K562 (cell line): ENCODE measurements around the gene ANKRD34A. TPM values are rescaled to one million over a fixed set of nuclear protein-coding genes. Genes with fewer than 3 reads are reported as not detected.

Experiments
- CEBPB ChIP-seq: fragments of 450-650 bp; IDR thresholded peaks from 2 replicates; pipeline ENCODE4 v1.6.1; 2016; ENCODE audit warnings: missing genetic modification characterization, missing compliant biosample characterization
- CREM ChIP-seq: IDR thresholded peaks from 2 replicates; pipeline ENCODE4 v1.6.1; 2014; ENCODE audit warnings: antibody characterized with exemption, low read depth
- EGR1 ChIP-seq: fragments of 450-650 bp; conservative IDR thresholded peaks from 2 replicates; pipeline ENCODE4 v1.6.1; 2017; ENCODE audit warnings: mild to moderate bottlenecking
- EP400 ChIP-seq: fragments of 450-650 bp; IDR thresholded peaks from 2 replicates; pipeline ENCODE4 v1.6.1; 2017; ENCODE audit warnings: antibody characterized with exemption, mild to moderate bottlenecking, moderate library complexity
- FOXJ2 ChIP-seq: fragments of 200-800 bp; sonication (Bioruptor generic); IDR thresholded peaks from 2 replicates; pipeline ENCODE4 v1.6.1; 2016; ENCODE audit warnings: missing genetic modification characterization, missing compliant biosample characterization
- FOXP1 ChIP-seq: sonication (generic); formaldehyde crosslinking; IDR thresholded peaks from 2 replicates; pipeline ENCODE4 v1.8.0; 2022; ENCODE audit warnings: mild to moderate bottlenecking, missing genetic modification reagents
- MAZ ChIP-seq, 2 experiments: fragments of 450-650 bp in 1 of 2; sonication (generic) in 1 of 2; formaldehyde crosslinking; IDR thresholded peaks in 1 of 2; conservative IDR thresholded peaks in 1 of 2; 2 replicates each; pipeline versions ENCODE4 v1.4.0 to v1.5.0; 2020; ENCODE audit warnings: mild to moderate bottlenecking in 1 of 2, missing genetic modification reagents in 1 of 2
- MTA1 ChIP-seq: fragments of 450-650 bp; IDR thresholded peaks from 2 replicates; pipeline ENCODE4 v1.6.1; 2017; ENCODE audit warnings: borderline replicate concordance
- MYC ChIP-seq, 2 experiments: fragments of 250-450 bp in 1 of 2; sonication (Bioruptor Pico) in 1 of 2; IDR thresholded peaks; 2 replicates each; pipeline versions ENCODE4 v1.5.1 to v1.6.1; 2012 to 2021; ENCODE audit warnings: low read depth in 2 of 2, borderline replicate concordance in 1 of 2, improper control_type of control experiment in 1 of 2, low read length in 1 of 2, mild to moderate bottlenecking in 1 of 2, moderate library complexity in 1 of 2
- PHTF2 ChIP-seq: fragments of 250-450 bp; sonication (Bioruptor Pico); IDR thresholded peaks from 2 replicates; pipeline ENCODE4 v1.5.0; 2021; ENCODE audit warnings: mild to moderate bottlenecking
- SIRT6 ChIP-seq: IDR thresholded peaks from one replicate; pipeline ENCODE4 v1.6.1; 2012; ENCODE audit warnings: low read depth, mild to moderate bottlenecking, control low read depth, inconsistent platforms, low read length, moderate library complexity
- SNIP1 ChIP-seq: fragments of 450-650 bp; IDR thresholded peaks from 2 replicates; pipeline ENCODE4 v1.7.1; 2017; ENCODE audit warnings: low read depth, mild to moderate bottlenecking
- ZNF551 ChIP-seq: fragments of 250-450 bp; sonication (Bioruptor Pico); IDR thresholded peaks from 2 replicates; pipeline ENCODE4 v1.5.0; 2021; ENCODE audit warnings: mild to moderate bottlenecking, moderate library complexity
- polyA plus RNA-seq, 8 experiments: library from polyadenylated mRNA; depleted of rRNA in 4 of 8; stranded (reverse) in 5 of 8; unstranded in 3 of 8; fragments of >200 nt; fragmentation: Nextera tagmentation in 2 of 8; fragmentation: Illumina TruSeq in 1 of 8; extraction: Ambion mirVana in 2 of 8; extraction: Trizol in 1 of 8; gene quantifications; 2 replicates each; pipeline versions ENCODE4 v1.2.1 to v1.2.3, GENCODE V29; 2011 to 2014; ENCODE audit warnings: inconsistent platforms in 1 of 8, missing spikeins in 1 of 8
- total RNA-seq, 7 experiments: library from RNA; depleted of rRNA in 6 of 7; stranded (reverse); fragments of >200 nt in 6 of 7; fragmentation: Illumina TruSeq in 2 of 7; extraction: Trizol in 2 of 7; gene quantifications; 2 replicates each; pipeline versions ENCODE4 v1.2.1 to v1.2.3, GENCODE V29; 2011 to 2021; ENCODE audit warnings: low replicate concordance in 1 of 7
- TF ChIP-seq, protein P1 (sequence below): fragments of 450-650 bp; IDR thresholded peaks from 2 replicates; pipeline ENCODE4 v1.6.1; 2016; ENCODE audit warnings: missing biosample characterization, missing genetic modification characterization
- TF ChIP-seq, protein P2 (sequence below): sonication (generic); formaldehyde crosslinking; IDR thresholded peaks from 2 replicates; pipeline ENCODE4 v1.4.0; 2020; ENCODE audit warnings: mild to moderate bottlenecking, missing genetic modification reagents
- TF ChIP-seq, protein P3 (sequence below): fragments of 450-650 bp; formaldehyde crosslinking; conservative IDR thresholded peaks from 2 replicates; pipeline ENCODE4 v1.4.0; 2022; ENCODE audit warnings: mild to moderate bottlenecking, missing genetic modification characterization
- TF ChIP-seq, protein P4 (sequence below): fragments of 450-650 bp; formaldehyde crosslinking; IDR thresholded peaks from 2 replicates; pipeline ENCODE4 v1.4.0; 2020; ENCODE audit warnings: mild to moderate bottlenecking, mixed read lengths
- TF ChIP-seq, protein P5 (sequence below): fragments of 250-450 bp; sonication (Bioruptor Pico); IDR thresholded peaks from 2 replicates; pipeline ENCODE4 v1.8.0; 2021; ENCODE audit warnings: borderline replicate concordance, mild to moderate bottlenecking, moderate library complexity; ENCODE audit not compliant: poor library complexity, severe bottlenecking

ANKRD34A gene
- total and polyA plus RNA-seq, 9 of the 15 experiments (the other 6 are each of a cell fraction or from before 2014, with no cell fraction given), result 0.06 to 1.6 (median 0.43) TPM

DNA sequence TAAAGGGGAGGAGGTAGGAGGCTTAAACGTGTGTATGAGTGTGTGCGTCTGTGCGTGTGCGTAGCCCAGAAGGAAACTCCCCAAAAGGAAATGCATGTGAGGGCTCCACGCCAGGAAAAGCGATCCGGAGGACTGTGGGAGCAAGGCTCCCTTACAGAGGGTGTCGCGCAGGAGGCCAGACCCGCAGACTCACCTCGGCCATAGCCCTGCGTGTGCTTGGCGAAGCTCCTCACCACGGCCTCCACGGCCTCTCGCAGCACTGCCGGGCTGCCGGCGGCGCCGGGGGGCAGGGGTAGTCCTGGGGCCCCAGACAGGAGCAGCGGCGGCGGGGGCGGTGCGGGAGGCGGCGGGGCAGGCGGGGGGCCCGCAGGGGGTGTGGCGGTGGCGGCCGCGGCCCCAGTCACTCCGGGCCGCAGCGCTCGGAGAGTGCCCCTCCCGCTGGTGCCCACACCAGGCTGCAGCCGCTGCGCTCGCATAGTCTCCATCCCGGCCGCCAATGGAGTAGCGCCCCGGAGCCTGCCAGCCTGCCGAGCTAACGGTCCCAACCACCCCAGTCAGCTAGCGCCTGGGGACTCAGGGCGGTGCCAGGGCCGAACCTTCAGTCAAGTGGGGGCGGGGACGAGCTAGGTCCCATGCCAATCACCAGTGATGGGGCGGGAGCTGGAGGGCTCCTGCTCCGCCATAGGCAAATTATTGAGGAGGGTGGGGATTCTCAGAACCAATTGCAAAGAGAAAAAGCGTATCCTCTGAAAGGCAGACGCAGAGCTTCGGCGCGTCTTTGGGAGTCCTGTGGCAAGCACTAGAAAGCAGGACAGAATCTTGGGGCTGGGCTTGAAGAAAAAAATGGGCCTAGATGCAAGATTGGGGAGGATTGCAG is 6.7 kb downstream of the ANKRD34A start, which contains the start of gene LIX1L (continued):
- TF ChIP-seq, protein P1, sequence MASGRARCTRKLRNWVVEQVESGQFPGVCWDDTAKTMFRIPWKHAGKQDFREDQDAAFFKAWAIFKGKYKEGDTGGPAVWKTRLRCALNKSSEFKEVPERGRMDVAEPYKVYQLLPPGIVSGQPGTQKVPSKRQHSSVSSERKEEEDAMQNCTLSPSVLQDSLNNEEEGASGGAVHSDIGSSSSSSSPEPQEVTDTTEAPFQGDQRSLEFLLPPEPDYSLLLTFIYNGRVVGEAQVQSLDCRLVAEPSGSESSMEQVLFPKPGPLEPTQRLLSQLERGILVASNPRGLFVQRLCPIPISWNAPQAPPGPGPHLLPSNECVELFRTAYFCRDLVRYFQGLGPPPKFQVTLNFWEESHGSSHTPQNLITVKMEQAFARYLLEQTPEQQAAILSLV (tag), result no peak
- TF ChIP-seq EP400, result peak; percentile 36; the same call in 1 of the 2 replicates
- TF ChIP-seq, protein P2, sequence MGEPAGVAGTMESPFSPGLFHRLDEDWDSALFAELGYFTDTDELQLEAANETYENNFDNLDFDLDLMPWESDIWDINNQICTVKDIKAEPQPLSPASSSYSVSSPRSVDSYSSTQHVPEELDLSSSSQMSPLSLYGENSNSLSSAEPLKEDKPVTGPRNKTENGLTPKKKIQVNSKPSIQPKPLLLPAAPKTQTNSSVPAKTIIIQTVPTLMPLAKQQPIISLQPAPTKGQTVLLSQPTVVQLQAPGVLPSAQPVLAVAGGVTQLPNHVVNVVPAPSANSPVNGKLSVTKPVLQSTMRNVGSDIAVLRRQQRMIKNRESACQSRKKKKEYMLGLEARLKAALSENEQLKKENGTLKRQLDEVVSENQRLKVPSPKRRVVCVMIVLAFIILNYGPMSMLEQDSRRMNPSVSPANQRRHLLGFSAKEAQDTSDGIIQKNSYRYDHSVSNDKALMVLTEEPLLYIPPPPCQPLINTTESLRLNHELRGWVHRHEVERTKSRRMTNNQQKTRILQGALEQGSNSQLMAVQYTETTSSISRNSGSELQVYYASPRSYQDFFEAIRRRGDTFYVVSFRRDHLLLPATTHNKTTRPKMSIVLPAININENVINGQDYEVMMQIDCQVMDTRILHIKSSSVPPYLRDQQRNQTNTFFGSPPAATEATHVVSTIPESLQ (CRISPR knock-in tag), result no peak
- peak; percentile 55; the same call in 1 of the 2 replicates for TF ChIP-seq CREM
- TF ChIP-seq CEBPB (tag), result no peak
- TF ChIP-seq MYC (IDR thresholded peaks at IDR 0.05; ENCODE audit: low read depth, low read length), result peak; percentile 38
- TF ChIP-seq MYC (CRISPR knock-in tag; IDR thresholded peaks at IDR 0.05; ENCODE audit: borderline replicate concordance, low read depth), result no peak
- TF ChIP-seq MTA1, result peak; percentile 25; the same call in 1 of the 2 replicates
- TF ChIP-seq, protein P3, sequence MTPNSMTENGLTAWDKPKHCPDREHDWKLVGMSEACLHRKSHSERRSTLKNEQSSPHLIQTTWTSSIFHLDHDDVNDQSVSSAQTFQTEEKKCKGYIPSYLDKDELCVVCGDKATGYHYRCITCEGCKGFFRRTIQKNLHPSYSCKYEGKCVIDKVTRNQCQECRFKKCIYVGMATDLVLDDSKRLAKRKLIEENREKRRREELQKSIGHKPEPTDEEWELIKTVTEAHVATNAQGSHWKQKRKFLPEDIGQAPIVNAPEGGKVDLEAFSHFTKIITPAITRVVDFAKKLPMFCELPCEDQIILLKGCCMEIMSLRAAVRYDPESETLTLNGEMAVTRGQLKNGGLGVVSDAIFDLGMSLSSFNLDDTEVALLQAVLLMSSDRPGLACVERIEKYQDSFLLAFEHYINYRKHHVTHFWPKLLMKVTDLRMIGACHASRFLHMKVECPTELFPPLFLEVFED (CRISPR knock-in tag), result no peak
- TF ChIP-seq FOXP1, result no peak
- no peak for TF ChIP-seq SIRT6
- TF ChIP-seq MAZ (CRISPR knock-in tag; conservative IDR thresholded peaks at IDR 0.05 in 1 of 2, IDR thresholded peaks at IDR 0.05 in 1 of 2), result peak; percentile 73 to 80; a peak in 2 of 4 replicates
- TF ChIP-seq SNIP1, result no peak
- no peak for TF ChIP-seq ZNF551 (CRISPR knock-in tag)
- TF ChIP-seq EGR1, result peak; percentile 23; the same call in 1 of the 2 replicates
- TF ChIP-seq, protein P4, sequence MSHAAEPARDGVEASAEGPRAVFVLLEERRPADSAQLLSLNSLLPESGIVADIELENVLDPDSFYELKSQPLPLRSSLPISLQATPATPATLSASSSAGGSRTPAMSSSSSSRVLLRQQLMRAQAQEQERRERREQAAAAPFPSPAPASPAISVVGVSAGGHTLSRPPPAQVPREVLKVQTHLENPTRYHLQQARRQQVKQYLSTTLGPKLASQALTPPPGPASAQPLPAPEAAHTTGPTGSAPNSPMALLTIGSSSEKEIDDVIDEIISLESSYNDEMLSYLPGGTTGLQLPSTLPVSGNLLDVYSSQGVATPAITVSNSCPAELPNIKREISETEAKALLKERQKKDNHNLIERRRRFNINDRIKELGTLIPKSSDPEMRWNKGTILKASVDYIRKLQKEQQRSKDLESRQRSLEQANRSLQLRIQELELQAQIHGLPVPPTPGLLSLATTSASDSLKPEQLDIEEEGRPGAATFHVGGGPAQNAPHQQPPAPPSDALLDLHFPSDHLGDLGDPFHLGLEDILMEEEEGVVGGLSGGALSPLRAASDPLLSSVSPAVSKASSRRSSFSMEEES, result no peak
- peak; percentile 5; the same call in 1 of the 2 replicates for TF ChIP-seq FOXJ2 (tag)
- no peak for TF ChIP-seq PHTF2 (CRISPR knock-in tag)
- TF ChIP-seq, protein P5, sequence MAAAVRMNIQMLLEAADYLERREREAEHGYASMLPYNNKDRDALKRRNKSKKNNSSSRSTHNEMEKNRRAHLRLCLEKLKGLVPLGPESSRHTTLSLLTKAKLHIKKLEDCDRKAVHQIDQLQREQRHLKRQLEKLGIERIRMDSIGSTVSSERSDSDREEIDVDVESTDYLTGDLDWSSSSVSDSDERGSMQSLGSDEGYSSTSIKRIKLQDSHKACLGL (CRISPR knock-in tag), result no peak
